H1 (cell line): ENCODE results near the gene AGBL1. TPM values are rescaled to one million over a fixed set of nuclear protein-coding genes. Genes with fewer than 3 reads are reported as not detected.

Experiments used
- CTCF ChIA-PET: fragments of 300-600 bp; sonication (Branson Sonifier 250); formaldehyde crosslinking; loops from one replicate; lab custom pipeline; 2021; ENCODE audit not compliant: partially characterized antibody; lab: Charles Lee
- POLR2A ChIA-PET: fragments of 300-600 bp; sonication (Branson Sonifier 250); formaldehyde crosslinking; loops from one replicate; lab custom pipeline; 2021; ENCODE audit warnings: inconsistent platforms; ENCODE audit not compliant: partially characterized antibody; lab: Charles Lee
- DNase-seq, 2 experiments: peaks; one replicate each; pipeline versions ENCODE4 v3.0.0 to v3.0.0-alpha.2; 2010 to 2022; ENCODE audit warnings: low spot score in 2 of 2, low read depth in 1 of 2, mixed read lengths in 1 of 2
- FAIRE-seq: peaks from 2 replicates; lab custom pipeline; 2011; peaks lifted over from hg19 to GRCh38; lab: Jason Lieb, UNC
- H2AFZ ChIP-seq: 2 replicates; pipeline ENCODE4 v1.8.1; 2012; ENCODE audit warnings: low read length, inconsistent platforms
- H2AK5ac ChIP-seq: 2 replicates; pipeline ENCODE4 v1.6.1; 2013; ENCODE audit warnings: low read depth, low read length
- H2BK120ac ChIP-seq: replicated peaks from 2 replicates; pipeline ENCODE3; 2013; ENCODE audit warnings: low read depth, low read length, inconsistent platforms
- H2BK12ac ChIP-seq: 2 replicates; pipeline ENCODE4 v1.6.1; 2013; ENCODE audit warnings: low read depth, low read length
- H2BK15ac ChIP-seq: 2 replicates; pipeline ENCODE4 v1.6.1; 2013; ENCODE audit warnings: low read length
- H2BK20ac ChIP-seq: 2 replicates; pipeline ENCODE4 v1.6.1; 2013; ENCODE audit warnings: low read length
- H2BK5ac ChIP-seq: 2 replicates; pipeline ENCODE4 v1.6.1; 2013; ENCODE audit warnings: low read depth, low read length
- H3K14ac ChIP-seq: 2 replicates; pipeline ENCODE4 v1.6.1; 2013; ENCODE audit warnings: inconsistent platforms; ENCODE audit not compliant: insufficient read length
- H3K18ac ChIP-seq: 2 replicates; pipeline ENCODE4 v1.6.1; 2013; ENCODE audit warnings: low read length; ENCODE audit errors: extremely low read depth
- H3K23ac ChIP-seq: 2 replicates; pipeline ENCODE4 v1.6.1; 2013; ENCODE audit warnings: inconsistent platforms; ENCODE audit not compliant: insufficient read length
- H3K23me2 ChIP-seq: 2 replicates; pipeline ENCODE4 v1.6.1; 2013; ENCODE audit warnings: low read depth, low read length
- H3K27ac ChIP-seq: 2 replicates; pipeline ENCODE4 v1.6.1; 2011; ENCODE audit warnings: low read depth, low read length, inconsistent platforms
- H3K27me3 ChIP-seq, 4 experiments: replicated peaks in 1 of 4; 1 replicate in 1 of 4; 2 replicates in 3 of 4; pipeline versions ENCODE4 v1.6.1 to v1.8.1; 2011 to 2013; ENCODE audit warnings: low read length in 3 of 4, mild to moderate bottlenecking in 3 of 4, inconsistent platforms in 2 of 4, mixed read lengths in 2 of 4, moderate library complexity in 1 of 4; ENCODE audit not compliant: control insufficient read depth in 3 of 4, insufficient read depth in 3 of 4; ENCODE audit errors: extremely low read depth in 1 of 4
- H3K36me3 ChIP-seq, 4 experiments: 2 replicates each; pipeline versions ENCODE4 v1.6.1 to v1.8.1; 2011 to 2013; ENCODE audit warnings: mild to moderate bottlenecking in 4 of 4, low read length in 3 of 4, moderate library complexity in 2 of 4, control low read depth in 1 of 4, inconsistent platforms in 1 of 4; ENCODE audit not compliant: insufficient read depth in 4 of 4, control insufficient read depth in 2 of 4
- H3K4ac ChIP-seq: replicated peaks from 2 replicates; pipeline ENCODE3; 2013; ENCODE audit warnings: low read length, low read depth, mixed read lengths, inconsistent platforms; ENCODE audit not compliant: insufficient read length
- H3K4me1 ChIP-seq, 4 experiments: replicated peaks in 1 of 4; 1 replicate in 1 of 4; 2 replicates in 3 of 4; pipeline versions ENCODE4 v1.6.1 to v1.8.1; 2011 to 2013; ENCODE audit warnings: low read length in 3 of 4, inconsistent platforms in 2 of 4, mixed read lengths in 1 of 4; ENCODE audit not compliant: insufficient read depth in 4 of 4, control insufficient read depth in 3 of 4
- H3K4me2 ChIP-seq, 2 experiments: 2 replicates each; pipeline versions ENCODE4 v1.6.1 to v1.8.1; 2011 to 2013; ENCODE audit warnings: low read depth in 2 of 2, low read length in 2 of 2, control low read depth in 1 of 2, inconsistent platforms in 1 of 2, mild to moderate bottlenecking in 1 of 2; ENCODE audit not compliant: insufficient read depth in 1 of 2
- H3K4me3 ChIP-seq, 4 experiments: fragments of 200-600, 300-600 bp in 1 of 4; sonication (generic), shearing (Covaris generic), sonication (Bioruptor Twin) in 1 of 4; 2 replicates each; pipeline versions ENCODE4 v1.5.1 to v1.8.1; 2011 to 2016; ENCODE audit warnings: low read length in 4 of 4, low read depth in 3 of 4, control low read depth in 2 of 4, inconsistent platforms in 2 of 4, mild to moderate bottlenecking in 2 of 4, mixed read lengths in 1 of 4, moderate library complexity in 1 of 4; ENCODE audit not compliant: insufficient read depth in 2 of 4; ENCODE audit errors: extremely low read depth in 1 of 4
- H3K56ac ChIP-seq: replicated peaks from 2 replicates; pipeline ENCODE3; 2013; ENCODE audit warnings: low read depth, mild to moderate bottlenecking, mixed read lengths, low read length, inconsistent platforms; ENCODE audit not compliant: insufficient read length
- H3K79me1 ChIP-seq: 2 replicates; pipeline ENCODE4 v1.6.1; 2013; ENCODE audit warnings: low read depth, low read length, control low read depth
- H3K79me2 ChIP-seq, 2 experiments: 2 replicates each; pipeline versions ENCODE4 v1.6.1 to v1.8.1; 2012 to 2013; ENCODE audit warnings: low read length in 2 of 2, mild to moderate bottlenecking in 2 of 2, inconsistent platforms in 1 of 2; ENCODE audit not compliant: insufficient read depth in 2 of 2, control insufficient read depth in 1 of 2
- H3K9ac ChIP-seq, 4 experiments: replicated peaks in 1 of 4; 1 replicate in 1 of 4; 2 replicates in 3 of 4; pipeline versions ENCODE4 v1.6.1 to v1.8.1; 2011 to 2013; ENCODE audit warnings: low read depth in 3 of 4, low read length in 3 of 4, control low read depth in 2 of 4, mild to moderate bottlenecking in 2 of 4, moderate library complexity in 2 of 4, inconsistent platforms in 1 of 4; ENCODE audit errors: extremely low read depth in 1 of 4
- H3K9me3 ChIP-seq, 2 experiments: 2 replicates each; pipeline versions ENCODE4 v1.6.1 to v1.8.1; 2012 to 2013; ENCODE audit warnings: mild to moderate bottlenecking in 2 of 2, moderate library complexity in 2 of 2, control low read depth in 1 of 2, inconsistent platforms in 1 of 2, low read depth in 1 of 2, low read length in 1 of 2, mixed read lengths in 1 of 2; ENCODE audit not compliant: insufficient read depth in 2 of 2
- H4K20me1 ChIP-seq, 2 experiments: replicated peaks in 1 of 2; 2 replicates each; pipeline versions ENCODE3 to v1.8.1; 2011 to 2013; ENCODE audit warnings: inconsistent platforms in 2 of 2, low read length in 2 of 2, mild to moderate bottlenecking in 1 of 2; ENCODE audit not compliant: insufficient read depth in 2 of 2, control insufficient read depth in 1 of 2
- H4K5ac ChIP-seq: 2 replicates; pipeline ENCODE4 v1.6.1; 2013; ENCODE audit warnings: low read length, low read depth, mixed read lengths, inconsistent platforms; ENCODE audit not compliant: insufficient read length
- H4K8ac ChIP-seq: 2 replicates; pipeline ENCODE4 v1.8.0; 2013; ENCODE audit warnings: mild to moderate bottlenecking, moderate library complexity, low read length, inconsistent platforms; ENCODE audit not compliant: insufficient read depth; ENCODE audit errors: extremely low read depth
- H4K91ac ChIP-seq: replicated peaks from 2 replicates; pipeline ENCODE3; 2013; ENCODE audit warnings: low read length, mixed read lengths, inconsistent platforms; ENCODE audit not compliant: insufficient read length
- BCL11A ChIP-seq, 2 experiments: IDR thresholded peaks; one replicate each; pipeline ENCODE4 v1.6.1; 2011; ENCODE audit warnings: low read depth in 2 of 2, low read length in 2 of 2, mild to moderate bottlenecking in 2 of 2
- GABPA ChIP-seq: IDR thresholded peaks from 2 replicates; pipeline ENCODE4 v1.6.1; 2011; ENCODE audit warnings: mild to moderate bottlenecking, low read length, moderate library complexity, borderline replicate concordance; ENCODE audit not compliant: insufficient read depth
- PHF8 ChIP-seq: fragments of 200-600 bp; sonication (generic); conservative IDR thresholded peaks from 2 replicates; pipeline ENCODE4 v1.7.1; 2012; ENCODE audit warnings: low read depth, mild to moderate bottlenecking, inconsistent platforms, low read length, moderate library complexity
- WGBS, 2 experiments: shearing (Covaris generic) in 1 of 2; methylation state at CpG; one replicate each; pipeline versions ENCODE4 v1.1.6 to v1.1.7; 2013 to 2015; ENCODE audit warnings: low lambda C conversion rate in 2 of 2, mixed read lengths in 2 of 2, inconsistent platforms in 1 of 2, low coverage in 1 of 2, missing lambda C conversion rate in 1 of 2; ENCODE audit not compliant: insufficient replicate concordance in 2 of 2, insufficient coverage in 1 of 2, insufficient read length in 1 of 2; ENCODE audit errors: extremely low coverage in 1 of 2, missing lambda C conversion rate in 1 of 2; 5-methylcytosine and 5-hydroxymethylcytosine counted together
- polyA plus RNA-seq, 7 experiments: library from polyadenylated mRNA; depleted of rRNA in 3 of 7; stranded (reverse) in 5 of 7; unstranded in 2 of 7; fragments of >200 nt in 5 of 7; fragments of 200-250 nt in 2 of 7; gene quantifications; 1 replicate in 5 of 7; 2 replicates in 1 of 7; 4 replicates in 1 of 7; pipeline versions ENCODE4 v1.2.1 to v1.2.3, GENCODE V29; 2011 to 2013; ENCODE audit warnings: missing spikeins in 2 of 7, mixed read lengths in 2 of 7
- total RNA-seq: library from RNA; stranded (reverse); fragmentation: NEBNext Ultra II Directional; extraction: Animal tissue kit (Norgen Biotek cat#: 25700); gene quantifications from 2 replicates; pipeline ENCODE4 v1.2.1, GENCODE V29; 2021

Gene AGBL1
- total and polyA plus RNA-seq, 2 of the 8 experiments (the other 6 are each of a cell fraction or from before 2014, with no cell fraction given): not detected

- Histone ChIP-seq H3K79me1 (no peaks in the 10 kb centered on the region), H2AK5ac (no peak overlapping the region), H3K4ac (no peak overlapping the region), H4K5ac (no peak overlapping the region), H4K20me1 (no peaks in the 10 kb centered on the region), H3K4me2 (no peak overlapping the region), H2BK5ac (no peak overlapping the region), H3K23me2 (no peaks in the 10 kb centered on the region), H2BK12ac (no peak overlapping the region), H3K56ac (no peak overlapping the region), H2BK15ac (no peak overlapping the region), H3K4me3 (no peak overlapping the region), H4K91ac (no peak overlapping the region), H4K8ac (no peak overlapping the region), H3K4me1 (no peaks in the 10 kb centered on the region), H2BK120ac (no peak overlapping the region), H3K9me3 (no peaks in the 10 kb centered on the region), H3K23ac (no peak overlapping the region), H3K27me3 (no peaks in the 10 kb centered on the region), H2AFZ (no peak overlapping the region), H3K14ac (no peak overlapping the region), H3K9ac (no peak overlapping the region), H2BK20ac (no peak overlapping the region), H3K27ac (no peak overlapping the region), H3K36me3 (no peaks in the 10 kb centered on the region), H3K18ac (no peak overlapping the region), H3K79me2 (no peaks in the 10 kb centered on the region)
- FAIRE-seq (no peak), DNase-seq (no peak)
- ChIA-PET CTCF (no interaction called here), POLR2A (no interaction called here)
- WGBS, 2 experiments: 95% methylated on average over 3 of the region's 3 CpGs; no CpG with 5 or more reads in 1 of the 2 experiments
- TF ChIP-seq BCL11A (IDR thresholded peaks at IDR 0.05; ENCODE audit: low read depth in 2 of 2, low read length in 2 of 2) (no peak), PHF8 (no peak), GABPA (no peak)
Measured at GRCh38 chr15:86870846-86871245, 791.2 kb downstream of the AGBL1 start.
